ENCODE results near the gene BCL2L14.

- no peak for TF ChIP-seq CTCF (IDR thresholded peaks at IDR 0.05)
- no peak for TF ChIP-seq POLR2A (IDR thresholded peaks at IDR 0.05)
Measured at GRCh38 chr12:12088761-12089160, 18.0 kb downstream of the BCL2L14 start.

All from body of pancreas (tissue), 4 donors.